Measurements from ENCODE around the gene MAPK10. TPM values are rescaled to one million over a fixed set of nuclear protein-coding genes. Genes with fewer than 3 reads are reported as not detected.

Gene MAPK10
- polyA plus RNA-seq, 3 donors = 0.36 TPM; not detected in 2

GRCh38 chr4:86141161-86141560 is 218.7 kb downstream of the MAPK10 start:
- no peaks in the 10 kb centered on the region for H3K27me3 ChIP-seq (ENCODE audit: control insufficient read depth in 2 of 2, insufficient read depth in 2 of 2, low read length in 2 of 2)

GRCh38 chr4:86132468-86132867 is 227.4 kb downstream of the MAPK10 start:
- peaks cover 2 to 11% (median 9%) of the 10 kb centered on the region in 7 donors for H3K9me3 Mint-ChIP-seq
- H3K36me3 Mint-ChIP-seq = no peaks in the 10 kb centered on the region
- peaks cover 0 to 2% (median 0%) of the 10 kb centered on the region in 3 donors for H3K27me3 Mint-ChIP-seq (ENCODE audit: low read depth in 3 of 3)
- peaks cover 0 to 8% of the 10 kb centered on the region in 2 donors for H3K9me3 ChIP-seq (replicated peaks in 1 of 2; ENCODE audit: control insufficient read depth in 1 of 2, insufficient read depth in 1 of 2, low read length in 2 of 2)
- intact Hi-C loops (cut with micrococcal nuclease) = no loop called here
- no CpG with 5 or more reads among the region's 4 CpGs for WGBS (ENCODE audit: insufficient coverage)
- no peak overlapping the region for H3K9ac ChIP-seq (ENCODE audit: insufficient read depth, low read length, poor library complexity, severe bottlenecking)
- no peaks in the 10 kb centered on the region for H3K79me2 ChIP-seq (ENCODE audit: insufficient read depth, low read length)
- no peaks in the 10 kb centered on the region for H3K4me1 ChIP-seq (ENCODE audit: control insufficient read depth in 1 of 2, insufficient read depth in 2 of 2, low read length in 2 of 2)
- H3K4me3 Mint-ChIP-seq = no peak overlapping the region
- H4K20me1 ChIP-seq (ENCODE audit: insufficient read depth, low read length) = no peaks in the 10 kb centered on the region
- H2AFZ ChIP-seq (ENCODE audit: insufficient read depth, low read depth, low read length, poor library complexity, severe bottlenecking) = no peak overlapping the region
- H3K36me3 ChIP-seq (replicated peaks in 1 of 2; ENCODE audit: control insufficient read depth in 1 of 2, insufficient read depth in 2 of 2, low read length in 2 of 2) = no peaks in the 10 kb centered on the region
- H3K4me3 ChIP-seq (replicated peaks in 1 of 3; ENCODE audit: low read depth in 2 of 3, low read length in 3 of 3) = no peak overlapping the region
- H3K4me1 Mint-ChIP-seq = no peaks in the 10 kb centered on the region
- H3K27ac Mint-ChIP-seq = no peak overlapping the region
- H3K27me3 ChIP-seq (ENCODE audit: control insufficient read depth in 2 of 2, insufficient read depth in 2 of 2, low read length in 2 of 2) = no peaks in the 10 kb centered on the region
- no peak for DNase-seq
- TF ChIP-seq CTCF (IDR thresholded peaks at IDR 0.05) = no peak
- no peak overlapping the region for H3K27ac ChIP-seq (ENCODE audit: low read depth in 1 of 2, low read length in 2 of 2)
- H3K4me2 ChIP-seq (replicated peaks; ENCODE audit: extremely low read depth, low read length, poor library complexity, severe bottlenecking) = no peak overlapping the region

More at GRCh38 chr4:86141161-86141560, 218.7 kb downstream of the MAPK10 start:
- Mint-ChIP-seq H3K27me3 (ENCODE audit: low read depth in 3 of 3) (peaks cover 0 to 2% (median 0%) of the 10 kb centered on the region in 3 donors), H3K27ac (no peak overlapping the region), H3K4me3 (no peak overlapping the region), H3K36me3 (no peaks in the 10 kb centered on the region), H3K9me3 (peaks cover 0 to 4% (median 3%) of the 10 kb centered on the region in 7 donors), H3K4me1 (no peaks in the 10 kb centered on the region)
- no peak overlapping the region for H2AFZ ChIP-seq (ENCODE audit: insufficient read depth, low read depth, low read length, poor library complexity, severe bottlenecking)
- H4K20me1 ChIP-seq (ENCODE audit: insufficient read depth, low read length) = no peaks in the 10 kb centered on the region
- TF ChIP-seq CTCF (IDR thresholded peaks at IDR 0.05) = no peak
- no peaks in the 10 kb centered on the region for H3K9me3 ChIP-seq (replicated peaks in 1 of 2; ENCODE audit: control insufficient read depth in 1 of 2, insufficient read depth in 1 of 2, low read length in 2 of 2)
- no peak overlapping the region for H3K9ac ChIP-seq (ENCODE audit: insufficient read depth, low read length, poor library complexity, severe bottlenecking)
- H3K79me2 ChIP-seq (ENCODE audit: insufficient read depth, low read length) = no peaks in the 10 kb centered on the region
- intact Hi-C loops (cut with micrococcal nuclease) = no loop called here
- H3K4me2 ChIP-seq (replicated peaks; ENCODE audit: extremely low read depth, low read length, poor library complexity, severe bottlenecking) = no peak overlapping the region
- H3K4me1 ChIP-seq (ENCODE audit: control insufficient read depth in 1 of 2, insufficient read depth in 2 of 2, low read length in 2 of 2) = no peaks in the 10 kb centered on the region
- DNase-seq = no peak
- no CpG with 5 or more reads among the region's 1 CpG for WGBS (ENCODE audit: insufficient coverage)
- no peaks in the 10 kb centered on the region for H3K36me3 ChIP-seq (replicated peaks in 1 of 2; ENCODE audit: control insufficient read depth in 1 of 2, insufficient read depth in 2 of 2, low read length in 2 of 2)
- H3K4me3 ChIP-seq (replicated peaks in 1 of 3; ENCODE audit: low read depth in 2 of 3, low read length in 3 of 3) = no peak overlapping the region
- H3K27ac ChIP-seq (ENCODE audit: low read depth in 1 of 2, low read length in 2 of 2) = no peak overlapping the region
